Measurements from ENCODE around the gene DNAJC8.
A peak's percentile ranks its signal among the peaks of the same experiment; 100 is the strongest.

The DNAJC8 gene

DNA sequence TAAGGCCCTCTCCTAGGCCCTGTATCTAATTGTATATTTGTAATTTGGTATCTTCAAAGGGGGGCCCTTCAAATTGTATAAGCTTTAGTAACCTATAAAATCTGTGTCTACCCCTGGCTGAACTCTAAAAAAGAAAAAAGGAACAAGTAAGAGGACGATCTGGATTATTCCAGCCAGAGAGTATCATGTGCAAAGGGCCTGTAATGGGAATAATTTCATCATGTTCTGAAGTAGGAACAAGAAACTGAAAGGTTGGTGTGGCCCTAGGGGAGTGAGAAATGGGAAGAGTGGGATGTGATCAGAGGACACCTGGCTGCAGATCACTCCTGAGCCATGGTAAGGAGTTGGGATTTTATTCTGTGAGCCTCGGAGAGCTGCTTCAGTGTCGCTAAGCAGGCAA is 71.1 kb downstream of the DNAJC8 start:
- no peak for DNase-seq
- H3K4me3 ChIP-seq, result no peak overlapping the region
- no peaks in the 10 kb centered on the region for H3K9me3 ChIP-seq
- H3K27me3 ChIP-seq, result no peaks in the 10 kb centered on the region
- intact Hi-C loops (cut with DNase I; ENCODE audit: low total_unique reads), result no loop called here
- TF ChIP-seq, protein P1, sequence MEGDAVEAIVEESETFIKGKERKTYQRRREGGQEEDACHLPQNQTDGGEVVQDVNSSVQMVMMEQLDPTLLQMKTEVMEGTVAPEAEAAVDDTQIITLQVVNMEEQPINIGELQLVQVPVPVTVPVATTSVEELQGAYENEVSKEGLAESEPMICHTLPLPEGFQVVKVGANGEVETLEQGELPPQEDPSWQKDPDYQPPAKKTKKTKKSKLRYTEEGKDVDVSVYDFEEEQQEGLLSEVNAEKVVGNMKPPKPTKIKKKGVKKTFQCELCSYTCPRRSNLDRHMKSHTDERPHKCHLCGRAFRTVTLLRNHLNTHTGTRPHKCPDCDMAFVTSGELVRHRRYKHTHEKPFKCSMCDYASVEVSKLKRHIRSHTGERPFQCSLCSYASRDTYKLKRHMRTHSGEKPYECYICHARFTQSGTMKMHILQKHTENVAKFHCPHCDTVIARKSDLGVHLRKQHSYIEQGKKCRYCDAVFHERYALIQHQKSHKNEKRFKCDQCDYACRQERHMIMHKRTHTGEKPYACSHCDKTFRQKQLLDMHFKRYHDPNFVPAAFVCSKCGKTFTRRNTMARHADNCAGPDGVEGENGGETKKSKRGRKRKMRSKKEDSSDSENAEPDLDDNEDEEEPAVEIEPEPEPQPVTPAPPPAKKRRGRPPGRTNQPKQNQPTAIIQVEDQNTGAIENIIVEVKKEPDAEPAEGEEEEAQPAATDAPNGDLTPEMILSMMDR (IDR thresholded peaks at IDR 0.05), result no peak
- no peaks in the 10 kb centered on the region for H3K4me1 ChIP-seq
- H3K36me3 ChIP-seq, result no peaks in the 10 kb centered on the region
- H3K27ac ChIP-seq, result no peak overlapping the region

DNA sequence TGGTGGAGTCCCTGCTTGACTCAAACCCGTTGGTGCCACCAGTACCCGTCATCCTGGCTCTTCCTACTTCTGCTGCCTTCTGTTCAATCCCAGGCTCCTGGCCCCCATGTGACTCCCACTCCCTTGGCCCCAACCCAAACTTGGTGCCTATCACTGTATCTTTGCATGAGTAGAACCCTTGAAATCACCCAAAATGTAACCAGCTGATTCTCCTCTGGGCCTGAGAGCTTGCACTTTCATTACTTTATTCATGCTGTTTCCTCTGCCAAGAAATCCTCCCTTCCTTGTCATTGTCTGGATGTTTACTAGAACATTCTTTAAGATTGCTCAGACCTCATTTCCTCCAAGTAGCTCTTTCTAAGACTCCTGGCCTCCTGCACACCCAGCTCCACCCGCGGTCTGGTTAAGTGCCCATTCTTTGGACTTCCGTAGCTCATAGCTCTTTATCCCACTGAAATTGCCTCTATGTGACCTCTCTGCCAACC is 72.0 kb downstream of the DNAJC8 start:
- Histone ChIP-seq H3K27me3 (no peaks in the 10 kb centered on the region), H3K36me3 (no peaks in the 10 kb centered on the region), H3K4me1 (no peaks in the 10 kb centered on the region), H3K27ac (no peak overlapping the region), H3K9me3 (no peaks in the 10 kb centered on the region), H3K4me3 (no peak overlapping the region)
- peak in 1 of 2 donors; percentile 45 for DNase-seq
- intact Hi-C loops (cut with DNase I; ENCODE audit: low total_unique reads), result no loop called here
- TF ChIP-seq, protein P1 (IDR thresholded peaks at IDR 0.05), result no peak

GRCh38 chr1:28159680-28160079 is 73.1 kb downstream of the DNAJC8 start:
- intact Hi-C loops (cut with DNase I; ENCODE audit: low total_unique reads), result no loop called here
- H3K4me1 ChIP-seq, result no peaks in the 10 kb centered on the region

GRCh38 chr1:28159243-28159642 is 73.6 kb downstream of the DNAJC8 start:
- no peak for DNase-seq
- TF ChIP-seq, protein P1 (IDR thresholded peaks at IDR 0.05), result no peak
- Histone ChIP-seq H3K27me3 (no peaks in the 10 kb centered on the region), H3K36me3 (no peaks in the 10 kb centered on the region), H3K9me3 (no peaks in the 10 kb centered on the region), H3K4me3 (no peak overlapping the region), H3K27ac (no peak overlapping the region), H3K4me1 (no peaks in the 10 kb centered on the region)
- intact Hi-C loops (cut with DNase I; ENCODE audit: low total_unique reads), result no loop called here

More at GRCh38 chr1:28159680-28160079, 73.1 kb downstream of the DNAJC8 start:
- DNase-seq, result no peak
- Histone ChIP-seq H3K36me3 (no peaks in the 10 kb centered on the region), H3K9me3 (no peaks in the 10 kb centered on the region), H3K4me3 (no peak overlapping the region), H3K27me3 (no peaks in the 10 kb centered on the region), H3K27ac (no peak overlapping the region)
- TF ChIP-seq, protein P1 (IDR thresholded peaks at IDR 0.05), result no peak

DNA sequence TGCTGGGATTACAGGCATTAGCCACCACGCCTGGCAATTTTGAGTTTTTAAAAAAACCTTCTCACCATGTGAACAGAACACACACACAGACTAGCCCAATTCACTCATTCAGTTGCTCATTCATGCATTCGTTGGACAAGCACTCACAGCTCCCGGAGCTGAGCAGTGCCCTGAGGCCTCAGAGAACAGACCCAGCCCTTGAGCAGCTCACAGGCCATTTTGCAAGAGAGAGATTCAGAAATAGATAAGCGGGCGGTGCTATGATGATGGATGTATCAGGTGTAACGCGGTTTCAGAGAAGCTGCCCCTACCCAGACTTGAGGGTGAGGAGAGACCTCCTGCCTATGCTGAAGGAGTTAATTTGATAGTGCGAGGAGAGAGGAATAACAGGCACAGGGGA is 74.9 kb downstream of the DNAJC8 start:
- Histone ChIP-seq H3K36me3 (no peaks in the 10 kb centered on the region), H3K4me3 (no peak overlapping the region), H3K27ac (no peak overlapping the region), H3K4me1 (no peaks in the 10 kb centered on the region), H3K9me3 (no peaks in the 10 kb centered on the region), H3K27me3 (no peaks in the 10 kb centered on the region)
- intact Hi-C loops (cut with DNase I; ENCODE audit: low total_unique reads), result no loop called here
- DNase-seq, result no peak
- TF ChIP-seq, protein P1 (IDR thresholded peaks at IDR 0.05), result no peak

GRCh38 chr1:28156821-28157220 is 76.0 kb downstream of the DNAJC8 start:
- Histone ChIP-seq H3K27me3 (no peaks in the 10 kb centered on the region), H3K27ac (no peak overlapping the region), H3K9me3 (no peaks in the 10 kb centered on the region), H3K4me3 (no peak overlapping the region), H3K36me3 (no peaks in the 10 kb centered on the region), H3K4me1 (no peaks in the 10 kb centered on the region)
- DNase-seq, result peak in 1 of 2 donors; percentile 54
- intact Hi-C loops (cut with DNase I; ENCODE audit: low total_unique reads), result no loop called here
- TF ChIP-seq, protein P1 (IDR thresholded peaks at IDR 0.05), result no peak
